GM12892 (cell line): ENCODE measurements around the gene TXNDC15.

Experiments used
- POLR2A ChIP-seq: IDR thresholded peaks from 2 replicates; pipeline ENCODE4 v1.6.1; 2011; ENCODE audit warnings: low read depth, low read length, control low read depth
- POLR2AphosphoS5 ChIP-seq: IDR thresholded peaks from 2 replicates; pipeline ENCODE4 v1.6.1; 2011; ENCODE audit warnings: low read depth, low read length, control low read depth
- TAF1 ChIP-seq: IDR thresholded peaks from 2 replicates; pipeline ENCODE4 v1.6.1; 2011; ENCODE audit warnings: low read depth, mild to moderate bottlenecking, control low read depth, low read length, borderline replicate concordance

DNA sequence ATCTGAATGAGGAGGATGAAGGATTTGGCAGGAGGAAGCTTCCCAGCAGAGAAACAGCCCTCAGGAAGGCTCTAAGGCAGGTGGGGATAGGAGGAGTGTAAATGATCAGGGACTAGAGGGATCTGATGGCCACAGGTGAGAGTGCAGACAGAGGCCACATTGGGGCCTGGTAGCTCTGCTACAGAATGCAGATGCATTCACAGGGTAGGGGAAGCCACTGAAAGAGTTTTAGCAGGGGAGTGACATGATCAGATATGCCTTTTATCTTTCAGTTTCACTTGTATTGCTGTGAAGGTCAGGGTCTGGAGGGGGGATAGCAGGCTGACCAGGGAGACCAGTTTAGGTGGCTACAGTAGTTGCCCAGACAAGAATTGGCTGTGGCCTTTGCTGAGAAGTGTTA lies 3.0 kb downstream of the TXNDC15 start:
- TF ChIP-seq POLR2A, result no peak
- no peak for TF ChIP-seq TAF1
- TF ChIP-seq POLR2AphosphoS5, result no peak
